HCT116 (cell line): Measurements from ENCODE around the gene ARSJ. TPM values are rescaled to one million over a fixed set of nuclear protein-coding genes. Genes with fewer than 3 reads are reported as not detected.

ENCODE experiments used
- ATAC-seq: fragments of 200-7000 bp; cut with Tn5 transposase; 2 replicates; pipeline ENCODE4 v1.9.1; 2020; ENCODE audit warnings: mild to moderate bottlenecking, moderate library complexity
- Bru-seq: library from RNA; stranded (reverse); fragments of 400-500 nt; gene quantifications from one replicate; lab custom pipeline; 2021; lab: Mats Ljungman, UMichigan
- BruChase-seq, 2 experiments: library from RNA; stranded (reverse); fragments of 400-500 nt; gene quantifications; one replicate each; lab custom pipeline; 2021; lab: Mats Ljungman, UMichigan
- BruUV-seq: library from RNA; stranded (reverse); fragments of 400-500 nt; replicated peaks from 2 replicates; lab custom pipeline; 2021; lab: Mats Ljungman, UMichigan
- CTCF ChIA-PET: fragments of 300-600 bp; sonication (Branson Sonifier 250); formaldehyde crosslinking; loops from one replicate; lab custom pipeline; 2021; ENCODE audit warnings: antibody characterized with exemption; lab: Charles Lee
- POLR2A ChIA-PET: fragments of 300-600, 350-600 bp; sonication (Branson Sonifier 250); formaldehyde crosslinking; loops from one replicate; lab custom pipeline; 2021; ENCODE audit warnings: antibody characterized with exemption; lab: Charles Lee
- RAD21 ChIA-PET, 2 experiments: fragments of 300-600 bp; sonication (Branson Sonifier 250); formaldehyde crosslinking; loops; one replicate each; lab custom pipeline; 2023; ENCODE audit warnings: low total read pairs in 2 of 2; ENCODE audit not compliant: uncharacterized antibody in 2 of 2, unreplicated experiment in 2 of 2, low non-redundant PET in 1 of 2; lab: Charles Lee
- DNase-seq: peaks from one replicate; pipeline ENCODE4 v3.0.0-alpha.2; 2010; ENCODE audit warnings: low read depth, low spot score
- H2AFZ ChIP-seq: fragments of 200-600 bp; shearing (Covaris generic), sonication (generic); 2 replicates; pipeline ENCODE4 v1.6.1; 2017; ENCODE audit warnings: low read depth, mixed run types, mixed read lengths, antibody characterized with exemption, low read length; ENCODE audit not compliant: poor library complexity, severe bottlenecking
- H3K27ac ChIP-seq: 2 replicates; pipeline ENCODE4 v1.5.1; 2012; ENCODE audit warnings: low read depth, low read length
- H3K27me3 ChIP-seq: fragments of 200-600 bp; sonication (generic); 2 replicates; pipeline ENCODE4 v1.6.1; 2016; ENCODE audit warnings: mixed run types, low read length, mixed read lengths; ENCODE audit not compliant: insufficient read depth
- H3K36me3 ChIP-seq, 2 experiments: fragments of 200-500 bp in 1 of 2; fragments of 200-600 bp in 1 of 2; sonication (Bioruptor generic) in 1 of 2; sonication (generic) in 1 of 2; 2 replicates each; pipeline versions ENCODE4 v1.5.1 to v1.6.1; 2014 to 2016; ENCODE audit warnings: low read length in 2 of 2, inconsistent platforms in 1 of 2, mixed read lengths in 1 of 2, mixed run types in 1 of 2; ENCODE audit not compliant: insufficient read depth in 2 of 2, control insufficient read depth in 1 of 2
- H3K4me1 ChIP-seq, 2 experiments: fragments of 200-600 bp in 1 of 2; sonication (generic) in 1 of 2; 2 replicates each; pipeline versions ENCODE4 v1.5.1 to v1.6.1; 2012 to 2017; ENCODE audit warnings: low read length in 2 of 2, inconsistent platforms in 1 of 2, mild to moderate bottlenecking in 1 of 2, mixed read lengths in 1 of 2, mixed run types in 1 of 2, moderate library complexity in 1 of 2; ENCODE audit not compliant: insufficient read depth in 2 of 2, control insufficient read depth in 1 of 2
- H3K4me2 ChIP-seq: fragments of 200-600 bp; sonication (generic); 2 replicates; pipeline ENCODE4 v1.6.1; 2017; ENCODE audit warnings: mixed run types, low read length, mixed read lengths
- H3K4me3 ChIP-seq, 2 experiments: fragments of 200-600 bp in 1 of 2; sonication (generic) in 1 of 2; replicated peaks in 1 of 2; 2 replicates each; pipeline ENCODE4 v1.5.1; 2011 to 2016; ENCODE audit warnings: low read length in 2 of 2, control low read depth in 1 of 2, low read depth in 1 of 2, mild to moderate bottlenecking in 1 of 2, mixed read lengths in 1 of 2, mixed run types in 1 of 2
- H3K79me2 ChIP-seq: fragments of 200-600 bp; sonication (generic); 2 replicates; pipeline ENCODE4 v1.6.1; 2017; ENCODE audit warnings: mild to moderate bottlenecking, mixed run types, low read length, moderate library complexity, mixed read lengths; ENCODE audit not compliant: insufficient read depth
- H3K9ac ChIP-seq: fragments of 200-600 bp; sonication (generic); 2 replicates; pipeline ENCODE4 v1.6.1; 2016; ENCODE audit warnings: low read length, mixed read lengths
- H3K9me2 ChIP-seq: fragments of 200-600 bp; sonication (generic), shearing (Covaris generic); 2 replicates; pipeline ENCODE4 v1.6.1; 2017; ENCODE audit warnings: mixed run types, mild to moderate bottlenecking, moderate library complexity; ENCODE audit not compliant: insufficient read depth
- H3K9me3 ChIP-seq, 2 experiments: fragments of 200-500 bp in 1 of 2; fragments of 200-600 bp in 1 of 2; sonication (Bioruptor generic) in 1 of 2; sonication (generic) in 1 of 2; 2 replicates each; pipeline ENCODE4 v1.6.1; 2014 to 2017; ENCODE audit warnings: low read length in 2 of 2, mixed read lengths in 2 of 2, inconsistent platforms in 1 of 2, low read depth in 1 of 2, mild to moderate bottlenecking in 1 of 2, mixed run types in 1 of 2, moderate library complexity in 1 of 2; ENCODE audit not compliant: control insufficient read depth in 1 of 2, insufficient read depth in 1 of 2
- H4K20me1 ChIP-seq: fragments of 200-600 bp; sonication (generic), shearing (Covaris generic); 2 replicates; pipeline ENCODE4 v1.6.1; 2017; ENCODE audit warnings: mixed run types, mild to moderate bottlenecking, moderate library complexity; ENCODE audit not compliant: insufficient read depth
- ELF1 ChIP-seq: IDR thresholded peaks from 2 replicates; pipeline ENCODE4 v1.6.1; 2012; ENCODE audit warnings: low read depth, borderline replicate concordance
- EZH2 ChIP-seq: fragments of 200-600 bp; sonication (generic); IDR thresholded peaks from 2 replicates; pipeline ENCODE4 v1.6.1; 2017; ENCODE audit warnings: antibody characterized with exemption, mixed run types
- FOSL1 ChIP-seq: IDR thresholded peaks from 2 replicates; pipeline ENCODE4 v1.6.1; 2012; ENCODE audit warnings: low read depth
- JUND ChIP-seq: IDR thresholded peaks from 2 replicates; pipeline ENCODE4 v1.6.1; 2012
- POLR2AphosphoS5 ChIP-seq: IDR thresholded peaks from 2 replicates; pipeline ENCODE4 v1.6.1; 2011; ENCODE audit warnings: mild to moderate bottlenecking, low read depth, low read length, moderate library complexity
- RAD21 ChIP-seq: IDR thresholded peaks from 2 replicates; pipeline ENCODE4 v1.6.1; 2012; ENCODE audit warnings: low read depth, mild to moderate bottlenecking
- SP1 ChIP-seq: IDR thresholded peaks from 2 replicates; pipeline ENCODE4 v1.6.1; 2012; ENCODE audit warnings: low read depth
- YY1 ChIP-seq: IDR thresholded peaks from 2 replicates; pipeline ENCODE4 v1.6.1; 2011; ENCODE audit warnings: low read length, low read depth, moderate library complexity, mild to moderate bottlenecking; ENCODE audit not compliant: insufficient replicate concordance; ENCODE audit errors: extremely low read depth
- ZFX ChIP-seq: fragments of 450-650 bp; IDR thresholded peaks from 2 replicates; pipeline ENCODE4 v1.6.1; 2017
- intact Hi-C: fragments of 100-400 bp; cut with micrococcal nuclease; formaldehyde crosslinking; loops from 2 replicates; pipeline ENCODE4 v1.10.0; 2022
- long read RNA-seq: library from polyadenylated mRNA; unstranded; transcript quantifications from one replicate; pipeline ENCODE4 v2.0.0, GENCODE V29; 2021; ENCODE audit not compliant: unreplicated experiment
- polyA plus RNA-seq: library from polyadenylated mRNA; unstranded; fragments of >200 nt; gene quantifications from 2 replicates; pipeline ENCODE4 v1.2.1, GENCODE V29; 2012; ENCODE audit warnings: missing spikeins
- total RNA-seq: library from RNA; stranded (reverse); gene quantifications from one replicate; pipeline ENCODE4 v1.2.1, GENCODE V29; 2021; ENCODE audit not compliant: unreplicated experiment
- TF ChIP-seq, protein P1 (sequence below): IDR thresholded peaks from 2 replicates; pipeline ENCODE4 v1.6.1; 2012
- TF ChIP-seq, protein P2 (sequence below), 3 experiments: fragments of 200-600 bp in 1 of 3; sonication (generic) in 1 of 3; IDR thresholded peaks in 2 of 3; conservative IDR thresholded peaks in 1 of 3; 2 replicates each; pipeline ENCODE4 v1.5.1; 2012 to 2017; ENCODE audit warnings: low read depth in 2 of 3, low read length in 2 of 3, antibody characterized with exemption in 1 of 3, borderline replicate concordance in 1 of 3, control low read depth in 1 of 3, mild to moderate bottlenecking in 1 of 3, mixed read lengths in 1 of 3, mixed run types in 1 of 3, moderate library complexity in 1 of 3; ENCODE audit not compliant: insufficient read depth in 1 of 3
- TF ChIP-seq, protein P3 (sequence below): IDR thresholded peaks from 2 replicates; pipeline ENCODE4 v1.6.1; 2012

Gene ARSJ
- total RNA-seq = 2.3 TPM
- polyA plus RNA-seq = 0.56 and 1.1 TPM in 2 replicates
- percentile 38 among the genes with signal in this experiment for Bru-seq, nascent RNA
- percentile 17 among the genes with signal in this experiment for BruChase-seq, experiment 1, labeled RNA remaining after a 6-hour chase
- percentile 32 among the genes with signal in this experiment for BruChase-seq, experiment 2, labeled RNA remaining after a 2-hour chase
- long read RNA-seq, partial matches to known transcripts = 0 of 2 reads
- long read RNA-seq, other reads (novel, unspliced or antisense) = 2 of 2 reads

DNA sequence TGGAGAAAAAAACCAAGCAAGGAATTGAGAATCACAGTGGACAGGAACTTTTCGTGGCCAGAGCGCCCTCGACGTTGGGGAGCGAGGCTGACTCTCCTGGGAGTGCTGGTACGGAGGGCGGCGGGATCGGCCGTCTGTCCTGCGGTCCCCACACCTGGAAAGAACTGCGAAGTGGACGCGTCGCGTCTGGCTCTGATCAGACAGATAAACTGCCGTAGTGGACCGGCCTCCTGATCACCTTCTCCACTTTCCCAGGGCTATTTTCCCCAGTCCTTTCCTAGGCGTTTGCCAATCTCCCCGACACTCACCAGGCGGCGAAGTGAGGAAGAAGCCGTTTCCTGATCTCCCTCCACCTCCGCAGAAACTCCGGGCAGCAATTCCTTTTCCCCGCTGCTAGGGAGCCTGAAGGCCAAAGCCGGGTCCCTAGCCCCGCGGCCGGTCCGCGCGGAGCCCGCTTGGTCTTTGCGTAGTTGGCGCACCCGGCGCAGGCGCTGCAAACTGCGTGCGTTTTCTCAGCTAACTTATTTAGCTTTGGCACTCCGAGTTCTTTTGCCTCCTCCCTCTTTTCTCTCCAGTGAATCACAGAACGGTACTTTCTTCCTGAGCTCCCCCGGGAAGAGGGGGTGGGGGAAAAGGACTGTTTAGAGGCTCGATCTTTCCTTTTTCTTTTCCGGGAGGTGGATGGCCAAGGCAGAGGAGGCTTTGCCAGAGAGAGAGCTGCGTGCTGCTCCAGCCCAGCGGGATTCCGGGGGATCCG is at the start of gene ARSJ:
Gene ARSJ (minus strand): TSS at position 500 of the 757 bp plus-strand sequence. CDS start 813 bp downstream, outside the sequence.
- TF ChIP-seq JUND (no peak), RAD21 (no peak), FOSL1 (no peak), SP1 (no peak), ELF1 (no peak), ZFX (peak; percentile 42; the same call in 1 of the 2 replicates), POLR2AphosphoS5 (peak; percentile 45; the same call in 1 of the 2 replicates), EZH2 (no peak), YY1 (no peak)
- TF ChIP-seq, protein P1, sequence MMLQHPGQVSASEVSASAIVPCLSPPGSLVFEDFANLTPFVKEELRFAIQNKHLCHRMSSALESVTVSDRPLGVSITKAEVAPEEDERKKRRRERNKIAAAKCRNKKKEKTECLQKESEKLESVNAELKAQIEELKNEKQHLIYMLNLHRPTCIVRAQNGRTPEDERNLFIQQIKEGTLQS = no peak
- TF ChIP-seq, protein P2, sequence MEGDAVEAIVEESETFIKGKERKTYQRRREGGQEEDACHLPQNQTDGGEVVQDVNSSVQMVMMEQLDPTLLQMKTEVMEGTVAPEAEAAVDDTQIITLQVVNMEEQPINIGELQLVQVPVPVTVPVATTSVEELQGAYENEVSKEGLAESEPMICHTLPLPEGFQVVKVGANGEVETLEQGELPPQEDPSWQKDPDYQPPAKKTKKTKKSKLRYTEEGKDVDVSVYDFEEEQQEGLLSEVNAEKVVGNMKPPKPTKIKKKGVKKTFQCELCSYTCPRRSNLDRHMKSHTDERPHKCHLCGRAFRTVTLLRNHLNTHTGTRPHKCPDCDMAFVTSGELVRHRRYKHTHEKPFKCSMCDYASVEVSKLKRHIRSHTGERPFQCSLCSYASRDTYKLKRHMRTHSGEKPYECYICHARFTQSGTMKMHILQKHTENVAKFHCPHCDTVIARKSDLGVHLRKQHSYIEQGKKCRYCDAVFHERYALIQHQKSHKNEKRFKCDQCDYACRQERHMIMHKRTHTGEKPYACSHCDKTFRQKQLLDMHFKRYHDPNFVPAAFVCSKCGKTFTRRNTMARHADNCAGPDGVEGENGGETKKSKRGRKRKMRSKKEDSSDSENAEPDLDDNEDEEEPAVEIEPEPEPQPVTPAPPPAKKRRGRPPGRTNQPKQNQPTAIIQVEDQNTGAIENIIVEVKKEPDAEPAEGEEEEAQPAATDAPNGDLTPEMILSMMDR (IDR thresholded peaks at IDR 0.05 in 2 of 3, conservative IDR thresholded peaks at IDR 0.05 in 1 of 3; ENCODE audit: borderline replicate concordance in 1 of 3, insufficient read depth in 1 of 3, low read depth in 2 of 3, low read length in 2 of 3) = peak in 1 of 3 experiments; percentile 5; a peak in 1 of 6 replicates
- TF ChIP-seq, protein P3, sequence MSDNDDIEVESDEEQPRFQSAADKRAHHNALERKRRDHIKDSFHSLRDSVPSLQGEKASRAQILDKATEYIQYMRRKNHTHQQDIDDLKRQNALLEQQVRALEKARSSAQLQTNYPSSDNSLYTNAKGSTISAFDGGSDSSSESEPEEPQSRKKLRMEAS = no peak
- TF ChIP-seq, all 23 proteins: peak for 3
- Histone ChIP-seq H3K4me3 (peak within 1 kb of the TSS; percentile 65 to 76), H3K9me3 (no peaks in the 10 kb centered on the region), H3K9me2 (no peaks in the 10 kb centered on the region), H2AFZ (peak within 1 kb of the TSS; percentile 95), H3K4me1 (peaks cover 0 to 19% of the 10 kb centered on the region in 2 experiments; a peak in 2 of 4 replicates), H3K36me3 (no peaks in the 10 kb centered on the region), H3K27me3 (no peaks in the 10 kb centered on the region), H3K4me2 (peak within 1 kb of the TSS; percentile 92), H3K9ac (peak within 1 kb of the TSS; percentile 62), H3K27ac (peak within 1 kb of the TSS; percentile 10), H4K20me1 (no peaks in the 10 kb centered on the region), H3K79me2 (no peaks in the 10 kb centered on the region)
- intact Hi-C loops = no loop called here
- DNase-seq (peak; percentile 32), ATAC-seq (peak; percentile 85)
- BruUV-seq = no TSS peak
- POLR2A ChIA-PET = no interaction called here
- RAD21 ChIA-PET = no interaction called here
- CTCF ChIA-PET = interaction anchor here (1.0 to 1.7 kb wide), 2 partner anchors 11 to 92 kb away, joined by 3 to 4 read pairs; no protein-coding TSS in a partner anchor
